ENCODE measurements around the gene RAB40B. TPM values are rescaled to one million over a fixed set of nuclear protein-coding genes. Genes with fewer than 3 reads are reported as not detected.

RAB40B gene
- polyA plus RNA-seq, 6 donors from 2014 or later, result 1.2 to 3.0 (median 2.3) TPM

DNA sequence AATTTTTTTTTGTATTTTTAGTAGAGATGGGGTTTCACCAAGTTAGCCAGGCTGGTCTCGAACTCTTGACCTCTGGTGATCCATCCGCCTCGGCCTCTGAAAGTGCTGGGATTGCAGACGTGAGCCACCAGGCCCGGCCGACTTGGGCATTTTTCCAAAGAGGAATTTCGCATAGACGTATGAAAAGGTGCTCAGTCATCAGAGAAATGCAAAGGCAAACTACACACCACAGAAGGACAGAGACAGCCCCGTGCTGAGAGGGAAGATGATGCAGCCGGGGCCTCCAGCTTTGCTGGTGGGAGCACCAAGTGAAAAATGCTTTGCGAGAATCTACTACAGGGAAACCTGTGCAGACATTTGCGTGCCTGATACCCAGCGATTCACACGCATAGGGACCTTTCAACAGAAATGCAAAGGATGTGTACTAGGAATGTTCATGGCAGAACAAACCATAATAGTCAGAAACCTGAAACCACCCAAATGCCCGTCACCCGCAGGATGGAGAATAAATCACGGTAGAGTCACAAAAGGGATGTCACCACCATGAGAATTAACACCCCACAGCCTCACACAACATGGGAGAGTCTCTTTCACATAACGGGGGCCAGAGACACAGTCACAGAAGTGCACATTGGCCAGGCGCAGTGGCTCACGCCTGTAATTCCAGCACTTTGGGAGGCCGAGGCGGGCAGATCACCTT is 5.2 kb downstream of the RAB40B start:
- Mint-ChIP-seq H3K4me1 (peaks cover 0 to 9% (median 4%) of the 10 kb centered on the region in 3 donors), H3K9me3 (peaks cover 0 to 23% (median 17%) of the 10 kb centered on the region in 7 donors), H3K27me3 (peaks cover 0 to 18% (median 4%) of the 10 kb centered on the region in 3 donors), H3K4me3 (peak overlapping the region in 1 of 8 donors; percentile 70), H3K36me3 (peaks cover 5 to 18% of the 10 kb centered on the region in 2 donors), H3K27ac (no peak overlapping the region)
- ATAC-seq (ENCODE audit: low read depth in 2 of 2) (no peak), DNase-seq (no peak)

DNA sequence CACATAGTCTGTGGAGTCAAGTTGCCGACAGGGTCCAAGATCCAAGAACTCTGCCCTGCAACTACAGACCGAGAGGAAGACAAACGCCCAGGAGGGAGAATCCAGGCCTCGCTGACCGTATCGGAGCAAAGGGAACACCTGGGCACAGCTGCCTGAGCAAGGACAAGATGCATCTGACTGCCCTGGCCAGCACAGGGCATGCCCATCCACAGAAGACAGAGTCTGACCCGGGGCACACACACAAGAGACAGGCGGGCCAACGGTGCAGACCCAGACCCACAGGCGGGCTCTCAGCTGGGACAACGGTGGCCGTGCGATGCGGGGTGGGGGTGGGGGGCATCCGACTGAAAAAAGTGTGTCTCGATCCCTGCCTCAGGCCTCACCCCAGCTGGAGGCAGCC is 6.2 kb downstream of the RAB40B start:
- no peak for ATAC-seq (ENCODE audit: low read depth in 2 of 2)
- H3K4me3 Mint-ChIP-seq, result no peak overlapping the region
- H3K27me3 Mint-ChIP-seq, result peaks cover 0 to 15% (median 4%) of the 10 kb centered on the region in 3 donors
- peaks cover 0 to 23% (median 17%) of the 10 kb centered on the region in 7 donors for H3K9me3 Mint-ChIP-seq
- H3K36me3 Mint-ChIP-seq, result peaks cover 5 to 18% of the 10 kb centered on the region in 2 donors
- H3K27ac Mint-ChIP-seq, result no peak overlapping the region
- H3K4me1 Mint-ChIP-seq, result peaks cover 0 to 8% (median 2%) of the 10 kb centered on the region in 3 donors
- DNase-seq, result no peak

DNA sequence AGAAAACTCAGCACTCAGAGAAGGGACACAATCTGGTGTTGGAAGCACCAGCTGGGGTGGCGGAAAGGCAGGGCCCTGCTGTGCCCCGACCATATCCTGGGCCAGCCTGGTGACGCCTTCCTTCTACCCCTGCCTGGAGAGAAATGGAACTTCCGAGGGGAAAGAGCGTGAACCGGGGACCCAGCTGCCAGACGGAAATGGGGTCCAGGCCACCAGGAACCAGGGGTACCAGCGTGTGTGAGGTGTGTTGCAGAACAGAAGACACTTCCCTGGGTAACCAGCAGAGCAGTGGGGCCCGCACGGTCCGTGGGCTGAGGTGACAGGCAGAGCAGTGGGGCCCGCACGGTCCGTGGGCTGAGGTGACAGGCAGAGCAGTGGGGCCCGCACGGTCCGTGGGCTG is 6.8 kb downstream of the RAB40B start:
- H3K27ac Mint-ChIP-seq, result no peak overlapping the region
- H3K4me3 Mint-ChIP-seq, result no peak overlapping the region
- DNase-seq (no peak), ATAC-seq (ENCODE audit: low read depth in 2 of 2) (no peak)
- H3K9me3 Mint-ChIP-seq, result peaks cover 0 to 23% (median 17%) of the 10 kb centered on the region in 7 donors
- peaks cover 0 to 4% (median 0%) of the 10 kb centered on the region in 3 donors for H3K4me1 Mint-ChIP-seq
- peaks cover 0 to 10% (median 4%) of the 10 kb centered on the region in 3 donors for H3K27me3 Mint-ChIP-seq
- peaks cover 5 to 18% of the 10 kb centered on the region in 2 donors for H3K36me3 Mint-ChIP-seq

- Mint-ChIP-seq H3K36me3 (peaks cover 5 to 18% of the 10 kb centered on the region in 2 donors), H3K9me3 (peaks cover 0 to 20% (median 17%) of the 10 kb centered on the region in 7 donors), H3K27ac (no peak overlapping the region), H3K4me3 (no peak overlapping the region), H3K27me3 (peaks cover 0 to 8% (median 4%) of the 10 kb centered on the region in 3 donors), H3K4me1 (peaks cover 0 to 4% (median 0%) of the 10 kb centered on the region in 3 donors)
- no peak for DNase-seq
- ATAC-seq (ENCODE audit: low read depth in 2 of 2), result no peak
These were observed 7.6 kb downstream of the RAB40B start for GRCh38 chr17:82690786-82691489.

GRCh38 chr17:82689077-82689476 is 9.4 kb downstream of the RAB40B start:
- Mint-ChIP-seq H3K27me3 (no peaks in the 10 kb centered on the region), H3K36me3 (peaks cover 0 to 9% of the 10 kb centered on the region in 2 donors), H3K9me3 (peaks cover 0 to 9% (median 7%) of the 10 kb centered on the region in 7 donors), H3K4me1 (peaks cover 0 to 4% (median 0%) of the 10 kb centered on the region in 3 donors), H3K4me3 (no peak overlapping the region), H3K27ac (no peak overlapping the region)
- ATAC-seq (ENCODE audit: low read depth in 2 of 2), result no peak
- DNase-seq, result no peak

GRCh38 chr17:82687871-82688270 is 10.6 kb downstream of the RAB40B start:
- Mint-ChIP-seq H3K4me1 (peaks cover 0 to 4% (median 0%) of the 10 kb centered on the region in 3 donors), H3K36me3 (peaks cover 0 to 9% of the 10 kb centered on the region in 2 donors), H3K27me3 (no peaks in the 10 kb centered on the region), H3K27ac (no peak overlapping the region), H3K9me3 (no peaks in the 10 kb centered on the region), H3K4me3 (no peak overlapping the region)
- no peak for DNase-seq
- ATAC-seq (ENCODE audit: low read depth in 2 of 2), result no peak

GRCh38 chr17:82687375-82687861 is 11.1 kb downstream of the RAB40B start:
- ATAC-seq (ENCODE audit: low read depth in 2 of 2), result no peak

DNA sequence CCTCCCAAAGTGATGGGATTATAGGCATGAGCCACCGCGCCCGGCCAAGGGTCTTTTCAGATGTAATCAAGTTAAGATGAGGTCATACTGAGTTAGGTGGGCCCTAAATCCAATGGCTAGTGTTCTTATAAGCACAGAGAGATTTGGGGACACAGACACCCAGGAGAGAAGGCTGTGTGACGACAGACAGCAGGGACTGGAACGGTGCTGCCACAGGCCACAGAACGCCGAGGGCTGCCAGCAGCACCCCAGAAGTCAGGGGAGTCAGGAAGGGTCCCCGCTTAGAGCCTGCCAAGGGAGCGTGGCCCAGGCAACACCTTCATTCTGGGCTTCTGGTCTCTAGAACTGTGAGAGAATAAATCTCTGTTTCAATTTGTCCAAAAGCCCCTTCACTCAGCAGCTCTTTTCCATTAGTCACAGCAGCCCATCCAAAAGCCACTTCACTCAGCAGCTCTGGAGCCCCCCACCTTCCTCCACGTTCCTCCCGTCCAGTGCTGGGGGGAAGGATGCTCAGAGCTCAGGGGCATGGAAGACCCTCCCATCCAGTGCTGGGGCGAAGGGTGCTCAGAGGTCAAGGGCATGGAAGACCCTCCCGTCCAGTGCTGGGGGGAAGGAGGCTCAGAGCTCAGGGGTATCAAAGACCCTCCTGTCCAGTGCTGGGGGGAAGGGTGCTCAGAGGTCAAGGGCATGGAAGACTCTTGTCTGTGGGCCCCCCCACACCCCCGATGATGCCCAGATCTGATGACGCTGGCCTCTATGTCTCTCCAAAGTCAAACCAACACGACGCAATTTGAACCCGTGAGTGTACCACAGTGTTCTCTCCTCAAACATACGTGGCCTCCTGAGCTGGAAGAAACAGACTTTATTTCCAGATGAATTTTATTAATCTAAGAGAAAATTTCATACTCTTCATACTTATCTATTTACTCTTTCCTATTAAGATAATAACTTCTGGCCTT is 11.9 kb downstream of the RAB40B start:
- H3K27me3 Mint-ChIP-seq, result no peaks in the 10 kb centered on the region
- H3K4me1 Mint-ChIP-seq, result peaks cover 0 to 4% (median 0%) of the 10 kb centered on the region in 3 donors
- H3K4me3 Mint-ChIP-seq, result no peak overlapping the region
- no peak overlapping the region for H3K27ac Mint-ChIP-seq
- DNase-seq (no peak), ATAC-seq (ENCODE audit: low read depth in 2 of 2) (no peak)
- H3K36me3 Mint-ChIP-seq, result peaks cover 0 to 9% of the 10 kb centered on the region in 2 donors
- peaks cover 0 to 9% (median 5%) of the 10 kb centered on the region in 7 donors for H3K9me3 Mint-ChIP-seq

More at GRCh38 chr17:82687375-82687861, 11.1 kb downstream of the RAB40B start:
- peaks cover 0 to 4% (median 0%) of the 10 kb centered on the region in 3 donors for H3K4me1 Mint-ChIP-seq
- no peak for DNase-seq
- H3K27me3 Mint-ChIP-seq, result no peaks in the 10 kb centered on the region
- H3K27ac Mint-ChIP-seq, result peak overlapping the region in 1 of 6 donors; percentile 58
- H3K9me3 Mint-ChIP-seq, result peaks cover 0 to 1% (median 0%) of the 10 kb centered on the region in 7 donors
- H3K4me3 Mint-ChIP-seq, result no peak overlapping the region
- peaks cover 0 to 9% of the 10 kb centered on the region in 2 donors for H3K36me3 Mint-ChIP-seq

DNA sequence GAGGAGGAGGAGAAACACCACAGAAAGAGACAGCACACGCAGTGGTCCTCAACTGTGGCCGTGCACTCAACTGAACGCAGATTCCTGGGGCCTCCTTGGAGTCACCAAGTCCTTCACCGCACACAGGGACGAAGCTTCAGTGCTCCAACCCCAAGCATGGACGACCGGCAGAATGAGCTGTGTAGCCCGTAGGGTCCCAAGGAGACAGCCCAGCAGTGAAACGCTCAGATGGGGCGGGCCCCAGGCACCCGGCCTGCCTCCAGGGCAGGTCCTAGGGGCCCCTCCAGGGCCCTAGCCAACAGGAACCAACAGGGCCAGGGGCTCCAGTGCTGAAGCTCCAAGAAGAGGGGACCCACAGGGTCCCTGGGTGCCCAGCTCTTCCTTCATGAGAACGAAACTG is 13.2 kb downstream of the RAB40B start:
- Mint-ChIP-seq H3K27ac (no peak overlapping the region), H3K9me3 (peaks cover 0 to 10% (median 9%) of the 10 kb centered on the region in 7 donors), H3K27me3 (no peaks in the 10 kb centered on the region), H3K4me3 (no peak overlapping the region), H3K4me1 (peaks cover 0 to 4% (median 0%) of the 10 kb centered on the region in 3 donors), H3K36me3 (peaks cover 0 to 6% of the 10 kb centered on the region in 2 donors)
- ATAC-seq (ENCODE audit: low read depth in 2 of 2) (no peak), DNase-seq (no peak)

GRCh38 chr17:82684228-82684841 is 14.2 kb downstream of the RAB40B start:
- no peak overlapping the region for H3K4me3 Mint-ChIP-seq
- ATAC-seq (ENCODE audit: low read depth in 2 of 2) (no peak), DNase-seq (no peak)
- no peak overlapping the region for H3K27ac Mint-ChIP-seq
- H3K9me3 Mint-ChIP-seq, result peaks cover 0 to 10% (median 9%) of the 10 kb centered on the region in 7 donors
- H3K36me3 Mint-ChIP-seq, result no peaks in the 10 kb centered on the region
- H3K4me1 Mint-ChIP-seq, result no peaks in the 10 kb centered on the region
- no peaks in the 10 kb centered on the region for H3K27me3 Mint-ChIP-seq

DNA sequence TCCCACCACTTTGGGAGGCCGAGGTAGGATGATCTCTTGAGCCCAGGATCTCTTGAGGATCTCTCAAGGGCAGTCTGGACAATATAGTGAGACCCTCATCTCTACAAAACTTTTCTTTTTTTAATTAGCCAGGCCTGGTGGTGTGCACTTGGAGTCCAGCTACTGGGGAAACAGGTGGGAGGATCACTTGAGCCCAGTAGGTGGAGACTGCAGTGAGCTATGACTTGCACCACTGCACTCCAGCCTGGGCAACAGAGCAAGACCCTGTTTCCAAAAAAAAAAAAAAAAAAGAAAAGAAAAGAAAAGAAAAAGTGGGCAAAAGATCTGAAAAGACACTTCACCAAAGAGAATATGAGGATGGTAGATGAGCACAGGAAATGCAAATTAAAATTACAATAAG is 15.0 kb downstream of the RAB40B start:
- no peak overlapping the region for H3K27ac Mint-ChIP-seq
- DNase-seq (no peak), ATAC-seq (ENCODE audit: low read depth in 2 of 2) (no peak)
- peaks cover 0 to 10% (median 9%) of the 10 kb centered on the region in 7 donors for H3K9me3 Mint-ChIP-seq
- H3K4me3 Mint-ChIP-seq, result no peak overlapping the region
- H3K27me3 Mint-ChIP-seq, result no peaks in the 10 kb centered on the region
- H3K36me3 Mint-ChIP-seq, result no peaks in the 10 kb centered on the region
- no peaks in the 10 kb centered on the region for H3K4me1 Mint-ChIP-seq

- H3K4me1 Mint-ChIP-seq, result peaks cover 0 to 8% (median 0%) of the 10 kb centered on the region in 3 donors
- no peak for DNase-seq
- no peak for ATAC-seq (ENCODE audit: low read depth in 2 of 2)
- peaks cover 0 to 10% (median 9%) of the 10 kb centered on the region in 7 donors for H3K9me3 Mint-ChIP-seq
- H3K27ac Mint-ChIP-seq, result no peak overlapping the region
- no peaks in the 10 kb centered on the region for H3K36me3 Mint-ChIP-seq
- H3K27me3 Mint-ChIP-seq, result no peaks in the 10 kb centered on the region
- no peak overlapping the region for H3K4me3 Mint-ChIP-seq
These were observed 17.0 kb downstream of the RAB40B start for GRCh38 chr17:82681547-82681946.
